ENCODE data around the gene DOCK1. TPM values are rescaled to one million over a fixed set of nuclear protein-coding genes. Genes with fewer than 3 reads are reported as not detected.
A peak's percentile ranks its signal among the peaks of the same experiment; 100 is the strongest.

The DOCK1 gene
- total RNA-seq, 1 donor from 2014 or later = 57.8 TPM

DNA sequence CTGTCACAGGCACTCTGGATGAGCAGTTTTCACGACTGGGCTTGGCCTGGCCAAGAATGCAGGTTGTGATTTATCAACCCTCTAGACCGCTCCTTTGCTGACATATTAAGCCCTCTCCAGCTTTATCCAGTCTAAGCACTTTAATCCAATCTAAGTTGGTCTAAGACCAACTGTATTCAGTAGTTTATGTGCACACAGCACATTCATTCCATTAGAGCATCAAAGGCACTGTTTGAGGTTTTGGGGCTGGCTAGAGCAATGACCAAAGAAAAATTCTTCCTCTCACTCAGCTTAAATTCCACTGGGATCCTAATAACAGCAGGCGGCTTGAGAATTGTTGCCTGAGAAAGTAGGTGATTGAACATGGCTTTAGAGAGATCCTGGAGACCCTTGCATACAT is 467.1 kb downstream of the DOCK1 start:
- Mint-ChIP-seq H3K36me3 (ENCODE audit: low read depth) (peaks cover 21% of the 10 kb centered on the region), H3K4me3 (ENCODE audit: unreplicated experiment) (no peak overlapping the region), H3K27ac (ENCODE audit: unreplicated experiment) (no peak overlapping the region), H3K4me1 (ENCODE audit: low read depth) (no peaks in the 10 kb centered on the region), H3K27me3 (ENCODE audit: low read depth) (no peaks in the 10 kb centered on the region), H3K9me3 (ENCODE audit: low read depth) (no peaks in the 10 kb centered on the region)
- TF ChIP-seq, protein P1, sequence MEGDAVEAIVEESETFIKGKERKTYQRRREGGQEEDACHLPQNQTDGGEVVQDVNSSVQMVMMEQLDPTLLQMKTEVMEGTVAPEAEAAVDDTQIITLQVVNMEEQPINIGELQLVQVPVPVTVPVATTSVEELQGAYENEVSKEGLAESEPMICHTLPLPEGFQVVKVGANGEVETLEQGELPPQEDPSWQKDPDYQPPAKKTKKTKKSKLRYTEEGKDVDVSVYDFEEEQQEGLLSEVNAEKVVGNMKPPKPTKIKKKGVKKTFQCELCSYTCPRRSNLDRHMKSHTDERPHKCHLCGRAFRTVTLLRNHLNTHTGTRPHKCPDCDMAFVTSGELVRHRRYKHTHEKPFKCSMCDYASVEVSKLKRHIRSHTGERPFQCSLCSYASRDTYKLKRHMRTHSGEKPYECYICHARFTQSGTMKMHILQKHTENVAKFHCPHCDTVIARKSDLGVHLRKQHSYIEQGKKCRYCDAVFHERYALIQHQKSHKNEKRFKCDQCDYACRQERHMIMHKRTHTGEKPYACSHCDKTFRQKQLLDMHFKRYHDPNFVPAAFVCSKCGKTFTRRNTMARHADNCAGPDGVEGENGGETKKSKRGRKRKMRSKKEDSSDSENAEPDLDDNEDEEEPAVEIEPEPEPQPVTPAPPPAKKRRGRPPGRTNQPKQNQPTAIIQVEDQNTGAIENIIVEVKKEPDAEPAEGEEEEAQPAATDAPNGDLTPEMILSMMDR (IDR thresholded peaks at IDR 0.05) = no peak
- no peak for DNase-seq (ENCODE audit: low spot score)

DNA sequence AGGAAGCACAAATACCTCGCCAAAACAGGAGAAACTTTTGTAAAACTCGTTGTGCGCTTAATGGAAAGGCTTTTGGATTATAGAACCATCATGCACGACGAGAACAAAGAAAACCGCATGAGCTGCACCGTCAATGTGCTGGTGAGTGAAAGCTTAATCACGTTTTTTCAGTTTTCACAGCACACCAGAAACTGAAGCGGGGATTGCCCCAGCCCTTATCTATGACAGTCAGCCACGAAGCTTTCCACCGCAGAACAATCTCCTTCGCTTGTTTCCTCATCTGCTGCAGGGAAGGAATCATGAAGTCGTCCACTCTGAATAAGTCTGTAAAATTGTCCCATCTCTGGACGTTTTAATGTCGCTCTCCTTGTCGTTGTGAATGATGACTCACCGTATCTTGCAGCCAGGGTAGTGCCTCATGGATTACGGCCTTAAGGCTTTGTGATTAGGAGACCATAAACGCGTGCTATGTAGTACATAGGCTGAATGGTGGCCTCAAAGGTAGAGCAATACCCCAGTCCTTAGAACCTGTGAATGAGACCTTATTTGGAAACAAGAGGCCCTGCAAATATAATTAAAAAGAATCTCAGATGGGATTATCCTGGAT is 468.9 kb downstream of the DOCK1 start:
- H3K27me3 Mint-ChIP-seq (ENCODE audit: low read depth) = no peaks in the 10 kb centered on the region
- no peak overlapping the region for H3K4me3 Mint-ChIP-seq (ENCODE audit: unreplicated experiment)
- DNase-seq (ENCODE audit: low spot score) = no peak
- H3K9me3 Mint-ChIP-seq (ENCODE audit: low read depth) = no peaks in the 10 kb centered on the region
- H3K36me3 Mint-ChIP-seq (ENCODE audit: low read depth) = peaks cover 21% of the 10 kb centered on the region
- H3K4me1 Mint-ChIP-seq (ENCODE audit: low read depth) = no peaks in the 10 kb centered on the region
- TF ChIP-seq, protein P1 (IDR thresholded peaks at IDR 0.05) = no peak
- H3K27ac Mint-ChIP-seq (ENCODE audit: unreplicated experiment) = no peak overlapping the region

DNA sequence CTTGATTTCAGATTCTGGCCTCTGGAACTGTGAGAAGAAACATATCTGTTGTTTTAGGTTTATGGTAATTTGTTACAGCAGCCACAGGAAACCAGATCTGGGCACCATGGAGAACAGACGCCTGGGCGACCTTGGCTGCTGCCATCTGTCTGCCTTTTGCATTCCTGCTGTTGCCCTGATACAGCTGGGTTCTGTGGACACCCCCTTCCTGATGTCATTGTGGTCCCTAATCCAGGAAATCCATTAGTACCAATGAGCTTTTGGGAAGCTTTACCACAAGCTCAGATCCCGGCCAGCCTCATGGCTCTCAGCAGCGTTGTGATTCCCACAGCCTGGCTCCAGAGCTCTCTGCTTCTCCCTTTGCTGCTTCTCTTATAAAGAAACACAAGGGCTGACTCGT is 469.7 kb downstream of the DOCK1 start:
- TF ChIP-seq, protein P1 (IDR thresholded peaks at IDR 0.05) = no peak
- DNase-seq (ENCODE audit: low spot score) = no peak
- Mint-ChIP-seq H3K9me3 (ENCODE audit: low read depth) (no peaks in the 10 kb centered on the region), H3K4me3 (ENCODE audit: unreplicated experiment) (no peak overlapping the region), H3K4me1 (ENCODE audit: low read depth) (no peaks in the 10 kb centered on the region), H3K27me3 (ENCODE audit: low read depth) (no peaks in the 10 kb centered on the region), H3K27ac (ENCODE audit: unreplicated experiment) (peak overlapping the region; percentile 28), H3K36me3 (ENCODE audit: low read depth) (peaks cover 21% of the 10 kb centered on the region)

DNA sequence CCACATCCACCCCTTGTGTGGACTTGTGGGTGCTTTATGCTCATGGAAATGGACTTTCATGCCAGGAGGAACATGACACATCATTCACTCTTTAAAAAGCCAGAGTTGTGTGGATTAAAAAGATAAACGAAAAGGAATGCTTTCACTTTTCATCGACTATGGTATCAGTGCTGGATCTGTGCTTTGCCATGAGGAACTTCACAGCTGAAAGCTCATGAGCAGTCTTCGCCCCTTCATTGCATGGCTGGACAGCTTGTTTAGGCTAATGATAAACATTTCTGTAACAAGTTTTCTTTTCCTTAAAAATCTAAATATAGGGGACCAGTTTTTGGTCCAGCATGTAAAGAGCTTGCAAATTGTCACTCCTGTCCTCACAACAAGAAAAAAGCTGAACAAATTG is 470.2 kb downstream of the DOCK1 start:
- Mint-ChIP-seq H3K4me1 (ENCODE audit: low read depth) (no peaks in the 10 kb centered on the region), H3K36me3 (ENCODE audit: low read depth) (peaks cover 21% of the 10 kb centered on the region), H3K27ac (ENCODE audit: unreplicated experiment) (no peak overlapping the region), H3K27me3 (ENCODE audit: low read depth) (no peaks in the 10 kb centered on the region), H3K4me3 (ENCODE audit: unreplicated experiment) (no peak overlapping the region), H3K9me3 (ENCODE audit: low read depth) (no peaks in the 10 kb centered on the region)
- TF ChIP-seq, protein P1 (IDR thresholded peaks at IDR 0.05) = no peak
- DNase-seq (ENCODE audit: low spot score) = no peak

DNA sequence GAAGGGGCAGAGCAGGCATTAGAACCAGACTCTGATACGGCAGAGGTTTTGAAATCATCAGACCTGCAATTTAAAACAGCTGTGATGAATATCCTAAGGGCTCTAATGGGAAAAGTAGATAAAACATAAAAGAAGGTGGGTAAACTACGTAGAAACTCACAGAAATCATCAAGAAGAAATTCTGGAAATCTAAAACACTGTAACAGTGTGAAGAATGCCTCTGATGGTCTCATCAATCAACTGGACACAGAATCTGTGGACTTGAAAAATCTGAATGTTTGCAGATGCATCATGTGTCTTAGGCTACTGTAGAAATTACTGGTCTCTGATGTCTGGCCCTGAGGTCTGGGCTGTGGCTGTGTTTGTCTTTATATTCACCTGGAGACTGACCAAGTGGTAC is 470.8 kb downstream of the DOCK1 start:
- TF ChIP-seq, protein P1 (IDR thresholded peaks at IDR 0.05) = no peak
- peaks cover 21% of the 10 kb centered on the region for H3K36me3 Mint-ChIP-seq (ENCODE audit: low read depth)
- H3K27ac Mint-ChIP-seq (ENCODE audit: unreplicated experiment) = no peak overlapping the region
- no peaks in the 10 kb centered on the region for H3K27me3 Mint-ChIP-seq (ENCODE audit: low read depth)
- no peak overlapping the region for H3K4me3 Mint-ChIP-seq (ENCODE audit: unreplicated experiment)
- DNase-seq (ENCODE audit: low spot score) = no peak
- H3K9me3 Mint-ChIP-seq (ENCODE audit: low read depth) = no peaks in the 10 kb centered on the region
- H3K4me1 Mint-ChIP-seq (ENCODE audit: low read depth) = no peaks in the 10 kb centered on the region
